DMS53 treated with DMSO at 0.1 percent for 48 hours (cell line): ENCODE results near the gene MCIDAS.

Experiments
- DNase-seq: peaks from one replicate; lab custom pipeline; 2025; ENCODE audit not compliant: unreplicated experiment; lab: John Stamatoyannopoulos, UW

The MCIDAS gene

DNA sequence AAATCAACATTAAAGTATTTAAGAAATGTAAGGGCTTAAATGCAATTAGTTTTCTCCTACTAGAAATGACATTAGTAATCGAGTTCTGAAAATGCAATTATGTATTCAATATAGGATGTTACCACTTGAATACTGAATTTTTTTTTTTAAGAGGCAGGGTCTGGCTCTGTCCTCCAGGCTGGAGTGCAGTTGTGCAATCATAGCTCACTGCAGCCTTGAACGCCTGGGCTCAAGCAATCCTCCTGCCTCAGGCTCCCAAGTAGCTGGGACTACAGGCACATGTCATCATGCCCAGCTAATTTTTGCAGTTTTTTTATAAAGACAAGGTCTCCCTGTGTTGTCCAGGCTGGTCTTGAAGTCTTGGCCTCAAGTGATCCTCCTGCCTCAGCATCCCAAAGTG is 55.6 kb downstream of the MCIDAS start:
- no peak for DNase-seq
